H1 (cell line): Measurements from ENCODE around the gene FREM2. TPM values are rescaled to one million over a fixed set of nuclear protein-coding genes. Genes with fewer than 3 reads are reported as not detected.

Experiments used
- ATF2 ChIP-seq: IDR thresholded peaks from 2 replicates; pipeline ENCODE4 v1.6.1; 2012; ENCODE audit warnings: low read length, inconsistent platforms
- NANOG ChIP-seq: IDR thresholded peaks from 2 replicates; pipeline ENCODE4 v1.6.1; 2011; ENCODE audit warnings: low read length, low read depth, mild to moderate bottlenecking, inconsistent platforms; ENCODE audit not compliant: insufficient read depth, poor library complexity, severe bottlenecking
- POLR2A ChIP-seq, 2 experiments: IDR thresholded peaks; 1 replicate in 1 of 2; 2 replicates in 1 of 2; pipeline ENCODE4 v1.6.1; 2011; ENCODE audit warnings: low read depth in 2 of 2, low read length in 2 of 2, mild to moderate bottlenecking in 2 of 2; ENCODE audit errors: control extremely low read depth in 1 of 2
- TAF7 ChIP-seq: optimal IDR thresholded peaks from 2 replicates; pipeline ENCODE3; 2011; ENCODE audit warnings: low read depth, mild to moderate bottlenecking, inconsistent platforms, low read length, moderate library complexity, borderline replicate concordance
- polyA plus RNA-seq, 7 experiments: library from polyadenylated mRNA; depleted of rRNA in 3 of 7; stranded (reverse) in 5 of 7; unstranded in 2 of 7; fragments of >200 nt in 5 of 7; fragments of 200-250 nt in 2 of 7; gene quantifications; 1 replicate in 5 of 7; 2 replicates in 1 of 7; 4 replicates in 1 of 7; pipeline versions ENCODE4 v1.2.1 to v1.2.3, GENCODE V29; 2011 to 2013; ENCODE audit warnings: missing spikeins in 2 of 7, mixed read lengths in 2 of 7
- total RNA-seq: library from RNA; stranded (reverse); fragmentation: NEBNext Ultra II Directional; extraction: Animal tissue kit (Norgen Biotek cat#: 25700); gene quantifications from 2 replicates; pipeline ENCODE4 v1.2.1, GENCODE V29; 2021

FREM2 gene
- total and polyA plus RNA-seq, 2 of the 8 experiments (the other 6 are each of a cell fraction or from before 2014, with no cell fraction given) = 11.6 to 22.8 TPM

- no peak for TF ChIP-seq ATF2
- TF ChIP-seq TAF7 = no peak
- no peak for TF ChIP-seq NANOG
- TF ChIP-seq POLR2A (IDR thresholded peaks at IDR 0.05; ENCODE audit: control extremely low read depth in 1 of 2, low read depth in 2 of 2, low read length in 2 of 2) = no peak
These were observed 192.9 kb downstream of the FREM2 start (continued) for GRCh38 chr13:38879786-38880185.
